SK-N-MC (cell line): ENCODE results near the gene TCF7L2.

Experiments used
- EZH2 ChIP-seq: fragments of 200-600 bp; sonication (generic); IDR thresholded peaks from one replicate; pipeline ENCODE4 v1.6.1; 2017; ENCODE audit warnings: antibody characterized with exemption
- POLR2AphosphoS5 ChIP-seq: IDR thresholded peaks from 2 replicates; pipeline ENCODE4 v1.6.1; 2012; ENCODE audit warnings: mild to moderate bottlenecking, low read depth, low read length, borderline replicate concordance

- TF ChIP-seq POLR2AphosphoS5, result no peak
- no peak for TF ChIP-seq EZH2
Measured at GRCh38 chr10:112913255-112913654, 36.8 kb upstream of the TCF7L2 start.
